GM23338 (cell line): ENCODE measurements around the gene PNLIPRP2. TPM values are rescaled to one million over a fixed set of nuclear protein-coding genes. Genes with fewer than 3 reads are reported as not detected.

Source experiments
- ATAC-seq: fragments of 200-7000 bp; cut with Tn5 transposase; 3 replicates; pipeline ENCODE4 v1.9.1; 2020
- DNase-seq: peaks from one replicate; pipeline ENCODE4 v3.0.0-alpha.2; 2015; ENCODE audit warnings: low spot score
- H2AFZ ChIP-seq: fragments of 200-600 bp; sonication (generic); 2 replicates; pipeline ENCODE4 v1.8.0; 2016; ENCODE audit warnings: antibody characterized with exemption, mild to moderate bottlenecking, moderate library complexity
- H3F3A ChIP-seq: fragments of 200-600 bp; sonication (generic); replicated peaks from 2 replicates; pipeline ENCODE4 v1.8.0; 2017; ENCODE audit warnings: antibody characterized with exemption, mixed run types, low read depth
- H3K27ac ChIP-seq: fragments of 200-600 bp; sonication (generic); 2 replicates; pipeline ENCODE4 v1.6.1; 2016; ENCODE audit warnings: low read depth
- H3K27me3 ChIP-seq: fragments of 200-600 bp; sonication (generic); 2 replicates; pipeline ENCODE4 v1.8.0; 2016; ENCODE audit warnings: mild to moderate bottlenecking, mixed run types, moderate library complexity; ENCODE audit not compliant: insufficient read depth
- H3K36me3 ChIP-seq: fragments of 200-600 bp; sonication (generic); 2 replicates; pipeline ENCODE4 v1.8.0; 2016; ENCODE audit warnings: mild to moderate bottlenecking; ENCODE audit not compliant: insufficient read depth
- H3K4me1 ChIP-seq: fragments of 200-600 bp; sonication (generic); 2 replicates; pipeline ENCODE4 v1.8.0; 2016; ENCODE audit warnings: mild to moderate bottlenecking, moderate library complexity; ENCODE audit not compliant: insufficient read depth
- H3K4me2 ChIP-seq: fragments of 200-600 bp; sonication (generic); 2 replicates; pipeline ENCODE4 v1.7.1; 2017; ENCODE audit warnings: mixed run types
- H3K4me3 ChIP-seq: fragments of 200-600 bp; sonication (generic); 2 replicates; pipeline ENCODE4 v1.6.1; 2016; ENCODE audit warnings: mixed run types
- H3K79me2 ChIP-seq: fragments of 200-600 bp; sonication (generic); replicated peaks from 2 replicates; pipeline ENCODE4 v1.8.0; 2017; ENCODE audit warnings: mild to moderate bottlenecking; ENCODE audit not compliant: insufficient read depth
- H3K9me2 ChIP-seq: fragments of 200-600 bp; sonication (generic); 2 replicates; pipeline ENCODE4 v1.8.0; 2017; ENCODE audit not compliant: insufficient read depth
- H4K20me1 ChIP-seq: fragments of 200-600 bp; sonication (generic); replicated peaks from 2 replicates; pipeline ENCODE4 v1.8.0; 2017; ENCODE audit warnings: mild to moderate bottlenecking; ENCODE audit not compliant: insufficient read depth
- H3K27ac Mint-ChIP-seq: 2 replicates; pipeline ENCODE4 v1.8.0; 2020; ENCODE audit warnings: inconsistent platforms, mild to moderate bottlenecking, moderate library complexity, mixed read lengths
- H3K27me3 Mint-ChIP-seq: 3 replicates; pipeline ENCODE4 v1.8.0; 2022; ENCODE audit warnings: low read depth, mild to moderate bottlenecking, moderate library complexity, mixed read lengths, inconsistent platforms; ENCODE audit not compliant: insufficient read depth, poor library complexity
- H3K36me3 Mint-ChIP-seq: 3 replicates; pipeline ENCODE4 v1.8.0; 2021; ENCODE audit warnings: low read depth, mild to moderate bottlenecking, inconsistent platforms, moderate library complexity, mixed read lengths
- H3K4me1 Mint-ChIP-seq: 3 replicates; pipeline ENCODE4 v1.8.0; 2020; ENCODE audit warnings: mild to moderate bottlenecking, inconsistent platforms, mixed read lengths
- H3K4me3 Mint-ChIP-seq: 3 replicates; pipeline ENCODE4 v1.8.0; 2021; ENCODE audit warnings: moderate library complexity, mild to moderate bottlenecking, inconsistent platforms, mixed read lengths
- H3K9me3 Mint-ChIP-seq: 3 replicates; pipeline ENCODE4 v1.8.0; 2020; ENCODE audit warnings: moderate library complexity, mild to moderate bottlenecking, inconsistent platforms, mixed read lengths
- CREB1 ChIP-seq: fragments of 250-450 bp; sonication (Bioruptor Pico); IDR thresholded peaks from 2 replicates; pipeline ENCODE4 v1.5.0; 2020; ENCODE audit warnings: low read depth, mild to moderate bottlenecking, moderate library complexity
- EZH2 ChIP-seq: fragments of 200-600 bp; sonication (generic); IDR thresholded peaks from one replicate; pipeline ENCODE4 v1.8.0; 2017; ENCODE audit warnings: antibody characterized with exemption, mild to moderate bottlenecking, low read depth; ENCODE audit not compliant: unreplicated experiment
- EZH2phosphoT487 ChIP-seq: fragments of 200-600 bp; sonication (generic); IDR thresholded peaks from one replicate; pipeline ENCODE4 v1.8.1; 2018; ENCODE audit warnings: antibody characterized with exemption; ENCODE audit not compliant: unreplicated experiment
- JUNB ChIP-seq: IDR thresholded peaks from one replicate; pipeline ENCODE4 v1.6.1; 2016; ENCODE audit warnings: antibody characterized with exemption; ENCODE audit not compliant: unreplicated experiment
- NANOG ChIP-seq: IDR thresholded peaks from 2 replicates; pipeline ENCODE4 v1.6.1; 2016; ENCODE audit warnings: antibody characterized with exemption, borderline replicate concordance
- POLR2AphosphoS5 ChIP-seq: IDR thresholded peaks from 2 replicates; pipeline ENCODE4 v1.6.1; 2016; ENCODE audit warnings: antibody characterized with exemption, low read depth
- STAT1 ChIP-seq: IDR thresholded peaks from one replicate; pipeline ENCODE4 v1.6.1; 2016; ENCODE audit warnings: antibody characterized with exemption; ENCODE audit not compliant: unreplicated experiment
- ZNF114 ChIP-seq: fragments of 250-450 bp; sonication (Bioruptor Pico); IDR thresholded peaks from 2 replicates; pipeline ENCODE4 v1.5.0; 2020; ENCODE audit warnings: mild to moderate bottlenecking, moderate library complexity
- ZNF331 ChIP-seq: fragments of 250-450 bp; sonication (Bioruptor Pico); IDR thresholded peaks from 2 replicates; pipeline ENCODE4 v1.5.0; 2020; ENCODE audit warnings: low read depth, mild to moderate bottlenecking, moderate library complexity
- polyA plus RNA-seq: library from polyadenylated mRNA; unstranded; fragments of >200 nt; fragmentation: Nextera tagmentation; extraction: Ambion mirVana; gene quantifications from 2 replicates; pipeline ENCODE4 v1.2.1, GENCODE V29; 2016
- total RNA-seq: library from RNA; depleted of rRNA; stranded (reverse); fragments of >200 nt; shearing (Covaris generic); gene quantifications from 2 replicates; pipeline ENCODE4 v1.2.3, GENCODE V29; 2014
- TF ChIP-seq, protein P1 (sequence below): IDR thresholded peaks from one replicate; pipeline ENCODE4 v1.6.1; 2018; ENCODE audit warnings: antibody characterized with exemption; ENCODE audit not compliant: unreplicated experiment
- TF ChIP-seq, protein P2 (sequence below): fragments of 250-450 bp; sonication (Bioruptor Pico); IDR thresholded peaks from 2 replicates; pipeline ENCODE4 v1.5.0; 2020; ENCODE audit warnings: mild to moderate bottlenecking, moderate library complexity
- TF ChIP-seq, protein P3 (sequence below), 2 experiments: fragments of 200-600 bp in 1 of 2; sonication (generic) in 1 of 2; conservative IDR thresholded peaks; 2 replicates each; pipeline versions ENCODE4 v1.5.1 to v1.6.1; 2016 to 2017; ENCODE audit warnings: antibody characterized with exemption in 2 of 2, low read depth in 2 of 2, mild to moderate bottlenecking in 2 of 2, moderate library complexity in 1 of 2
- TF ChIP-seq, protein P4 (sequence below): IDR thresholded peaks from 2 replicates; pipeline ENCODE4 v1.6.1; 2016; ENCODE audit warnings: antibody characterized with exemption

PNLIPRP2 gene
- total and polyA plus RNA-seq, 2 experiments from 2014 or later = 0.24 TPM; not detected in 1

DNA sequence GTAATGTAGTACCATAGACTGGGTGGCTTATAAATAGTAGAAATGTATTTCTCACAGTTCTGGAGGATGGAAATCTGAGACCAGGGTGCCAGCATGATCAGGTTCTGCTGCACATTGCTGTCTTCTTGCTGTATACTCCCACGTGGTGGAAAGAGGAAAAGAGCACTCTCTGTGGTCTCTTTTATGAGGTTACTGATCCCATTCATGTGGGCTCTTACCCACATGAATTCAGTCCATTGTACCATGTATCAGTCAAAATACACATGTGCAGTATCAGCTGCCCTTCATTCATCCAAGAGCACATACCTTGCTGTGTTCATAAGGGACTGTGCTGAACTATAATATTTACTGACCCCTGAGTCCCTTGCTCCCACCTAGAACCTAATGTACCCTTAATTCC is 17.1 kb downstream of the PNLIPRP2 start:
- TF ChIP-seq EZH2 (no peak), JUNB (no peak), CREB1 (no peak), NANOG (no peak), POLR2AphosphoS5 (no peak), ZNF114 (CRISPR knock-in tag) (no peak), ZNF331 (no peak), STAT1 (no peak), EZH2phosphoT487 (no peak)
- TF ChIP-seq, protein P1, sequence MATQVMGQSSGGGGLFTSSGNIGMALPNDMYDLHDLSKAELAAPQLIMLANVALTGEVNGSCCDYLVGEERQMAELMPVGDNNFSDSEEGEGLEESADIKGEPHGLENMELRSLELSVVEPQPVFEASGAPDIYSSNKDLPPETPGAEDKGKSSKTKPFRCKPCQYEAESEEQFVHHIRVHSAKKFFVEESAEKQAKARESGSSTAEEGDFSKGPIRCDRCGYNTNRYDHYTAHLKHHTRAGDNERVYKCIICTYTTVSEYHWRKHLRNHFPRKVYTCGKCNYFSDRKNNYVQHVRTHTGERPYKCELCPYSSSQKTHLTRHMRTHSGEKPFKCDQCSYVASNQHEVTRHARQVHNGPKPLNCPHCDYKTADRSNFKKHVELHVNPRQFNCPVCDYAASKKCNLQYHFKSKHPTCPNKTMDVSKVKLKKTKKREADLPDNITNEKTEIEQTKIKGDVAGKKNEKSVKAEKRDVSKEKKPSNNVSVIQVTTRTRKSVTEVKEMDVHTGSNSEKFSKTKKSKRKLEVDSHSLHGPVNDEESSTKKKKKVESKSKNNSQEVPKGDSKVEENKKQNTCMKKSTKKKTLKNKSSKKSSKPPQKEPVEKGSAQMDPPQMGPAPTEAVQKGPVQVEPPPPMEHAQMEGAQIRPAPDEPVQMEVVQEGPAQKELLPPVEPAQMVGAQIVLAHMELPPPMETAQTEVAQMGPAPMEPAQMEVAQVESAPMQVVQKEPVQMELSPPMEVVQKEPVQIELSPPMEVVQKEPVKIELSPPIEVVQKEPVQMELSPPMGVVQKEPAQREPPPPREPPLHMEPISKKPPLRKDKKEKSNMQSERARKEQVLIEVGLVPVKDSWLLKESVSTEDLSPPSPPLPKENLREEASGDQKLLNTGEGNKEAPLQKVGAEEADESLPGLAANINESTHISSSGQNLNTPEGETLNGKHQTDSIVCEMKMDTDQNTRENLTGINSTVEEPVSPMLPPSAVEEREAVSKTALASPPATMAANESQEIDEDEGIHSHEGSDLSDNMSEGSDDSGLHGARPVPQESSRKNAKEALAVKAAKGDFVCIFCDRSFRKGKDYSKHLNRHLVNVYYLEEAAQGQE = no peak
- TF ChIP-seq, protein P2, sequence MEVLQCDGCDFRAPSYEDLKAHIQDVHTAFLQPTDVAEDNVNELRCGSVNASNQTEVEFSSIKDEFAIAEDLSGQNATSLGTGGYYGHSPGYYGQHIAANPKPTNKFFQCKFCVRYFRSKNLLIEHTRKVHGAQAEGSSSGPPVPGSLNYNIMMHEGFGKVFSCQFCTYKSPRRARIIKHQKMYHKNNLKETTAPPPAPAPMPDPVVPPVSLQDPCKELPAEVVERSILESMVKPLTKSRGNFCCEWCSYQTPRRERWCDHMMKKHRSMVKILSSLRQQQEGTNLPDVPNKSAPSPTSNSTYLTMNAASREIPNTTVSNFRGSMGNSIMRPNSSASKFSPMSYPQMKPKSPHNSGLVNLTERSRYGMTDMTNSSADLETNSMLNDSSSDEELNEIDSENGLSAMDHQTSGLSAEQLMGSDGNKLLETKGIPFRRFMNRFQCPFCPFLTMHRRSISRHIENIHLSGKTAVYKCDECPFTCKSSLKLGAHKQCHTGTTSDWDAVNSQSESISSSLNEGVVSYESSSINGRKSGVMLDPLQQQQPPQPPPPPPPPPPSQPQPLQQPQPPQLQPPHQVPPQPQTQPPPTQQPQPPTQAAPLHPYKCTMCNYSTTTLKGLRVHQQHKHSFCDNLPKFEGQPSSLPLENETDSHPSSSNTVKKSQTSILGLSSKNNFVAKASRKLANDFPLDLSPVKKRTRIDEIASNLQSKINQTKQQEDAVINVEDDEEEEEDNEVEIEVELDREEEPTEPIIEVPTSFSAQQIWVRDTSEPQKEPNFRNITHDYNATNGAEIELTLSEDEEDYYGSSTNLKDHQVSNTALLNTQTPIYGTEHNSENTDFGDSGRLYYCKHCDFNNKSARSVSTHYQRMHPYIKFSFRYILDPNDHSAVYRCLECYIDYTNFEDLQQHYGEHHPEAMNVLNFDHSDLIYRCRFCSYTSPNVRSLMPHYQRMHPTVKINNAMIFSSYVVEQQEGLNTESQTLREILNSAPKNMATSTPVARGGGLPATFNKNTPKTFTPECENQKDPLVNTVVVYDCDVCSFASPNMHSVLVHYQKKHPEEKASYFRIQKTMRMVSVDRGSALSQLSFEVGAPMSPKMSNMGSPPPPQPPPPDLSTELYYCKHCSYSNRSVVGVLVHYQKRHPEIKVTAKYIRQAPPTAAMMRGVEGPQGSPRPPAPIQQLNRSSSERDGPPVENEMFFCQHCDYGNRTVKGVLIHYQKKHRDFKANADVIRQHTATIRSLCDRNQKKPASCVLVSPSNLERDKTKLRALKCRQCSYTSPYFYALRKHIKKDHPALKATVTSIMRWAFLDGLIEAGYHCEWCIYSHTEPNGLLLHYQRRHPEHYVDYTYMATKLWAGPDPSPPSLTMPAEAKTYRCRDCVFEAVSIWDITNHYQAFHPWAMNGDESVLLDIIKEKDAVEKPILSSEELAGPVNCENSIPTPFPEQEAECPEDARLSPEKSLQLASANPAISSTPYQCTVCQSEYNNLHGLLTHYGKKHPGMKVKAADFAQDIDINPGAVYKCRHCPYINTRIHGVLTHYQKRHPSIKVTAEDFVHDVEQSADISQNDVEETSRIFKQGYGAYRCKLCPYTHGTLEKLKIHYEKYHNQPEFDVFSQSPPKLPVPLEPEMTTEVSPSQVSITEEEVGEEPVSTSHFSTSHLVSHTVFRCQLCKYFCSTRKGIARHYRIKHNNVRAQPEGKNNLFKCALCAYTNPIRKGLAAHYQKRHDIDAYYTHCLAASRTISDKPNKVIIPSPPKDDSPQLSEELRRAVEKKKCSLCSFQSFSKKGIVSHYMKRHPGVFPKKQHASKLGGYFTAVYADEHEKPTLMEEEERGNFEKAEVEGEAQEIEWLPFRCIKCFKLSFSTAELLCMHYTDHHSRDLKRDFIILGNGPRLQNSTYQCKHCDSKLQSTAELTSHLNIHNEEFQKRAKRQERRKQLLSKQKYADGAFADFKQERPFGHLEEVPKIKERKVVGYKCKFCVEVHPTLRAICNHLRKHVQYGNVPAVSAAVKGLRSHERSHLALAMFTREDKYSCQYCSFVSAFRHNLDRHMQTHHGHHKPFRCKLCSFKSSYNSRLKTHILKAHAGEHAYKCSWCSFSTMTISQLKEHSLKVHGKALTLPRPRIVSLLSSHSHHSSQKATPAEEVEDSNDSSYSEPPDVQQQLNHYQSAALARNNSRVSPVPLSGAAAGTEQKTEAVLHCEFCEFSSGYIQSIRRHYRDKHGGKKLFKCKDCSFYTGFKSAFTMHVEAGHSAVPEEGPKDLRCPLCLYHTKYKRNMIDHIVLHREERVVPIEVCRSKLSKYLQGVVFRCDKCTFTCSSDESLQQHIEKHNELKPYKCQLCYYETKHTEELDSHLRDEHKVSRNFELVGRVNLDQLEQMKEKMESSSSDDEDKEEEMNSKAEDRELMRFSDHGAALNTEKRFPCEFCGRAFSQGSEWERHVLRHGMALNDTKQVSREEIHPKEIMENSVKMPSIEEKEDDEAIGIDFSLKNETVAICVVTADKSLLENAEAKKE (CRISPR knock-in tag) = no peak
- TF ChIP-seq, protein P3, sequence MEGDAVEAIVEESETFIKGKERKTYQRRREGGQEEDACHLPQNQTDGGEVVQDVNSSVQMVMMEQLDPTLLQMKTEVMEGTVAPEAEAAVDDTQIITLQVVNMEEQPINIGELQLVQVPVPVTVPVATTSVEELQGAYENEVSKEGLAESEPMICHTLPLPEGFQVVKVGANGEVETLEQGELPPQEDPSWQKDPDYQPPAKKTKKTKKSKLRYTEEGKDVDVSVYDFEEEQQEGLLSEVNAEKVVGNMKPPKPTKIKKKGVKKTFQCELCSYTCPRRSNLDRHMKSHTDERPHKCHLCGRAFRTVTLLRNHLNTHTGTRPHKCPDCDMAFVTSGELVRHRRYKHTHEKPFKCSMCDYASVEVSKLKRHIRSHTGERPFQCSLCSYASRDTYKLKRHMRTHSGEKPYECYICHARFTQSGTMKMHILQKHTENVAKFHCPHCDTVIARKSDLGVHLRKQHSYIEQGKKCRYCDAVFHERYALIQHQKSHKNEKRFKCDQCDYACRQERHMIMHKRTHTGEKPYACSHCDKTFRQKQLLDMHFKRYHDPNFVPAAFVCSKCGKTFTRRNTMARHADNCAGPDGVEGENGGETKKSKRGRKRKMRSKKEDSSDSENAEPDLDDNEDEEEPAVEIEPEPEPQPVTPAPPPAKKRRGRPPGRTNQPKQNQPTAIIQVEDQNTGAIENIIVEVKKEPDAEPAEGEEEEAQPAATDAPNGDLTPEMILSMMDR (conservative IDR thresholded peaks at IDR 0.05; ENCODE audit: low read depth in 2 of 2) = no peak
- TF ChIP-seq, protein P4, sequence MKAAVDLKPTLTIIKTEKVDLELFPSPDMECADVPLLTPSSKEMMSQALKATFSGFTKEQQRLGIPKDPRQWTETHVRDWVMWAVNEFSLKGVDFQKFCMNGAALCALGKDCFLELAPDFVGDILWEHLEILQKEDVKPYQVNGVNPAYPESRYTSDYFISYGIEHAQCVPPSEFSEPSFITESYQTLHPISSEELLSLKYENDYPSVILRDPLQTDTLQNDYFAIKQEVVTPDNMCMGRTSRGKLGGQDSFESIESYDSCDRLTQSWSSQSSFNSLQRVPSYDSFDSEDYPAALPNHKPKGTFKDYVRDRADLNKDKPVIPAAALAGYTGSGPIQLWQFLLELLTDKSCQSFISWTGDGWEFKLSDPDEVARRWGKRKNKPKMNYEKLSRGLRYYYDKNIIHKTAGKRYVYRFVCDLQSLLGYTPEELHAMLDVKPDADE = no peak
- no peaks in the 10 kb centered on the region for H3K4me1 Mint-ChIP-seq
- H3K4me1 ChIP-seq = no peaks in the 10 kb centered on the region
- no peak overlapping the region for H3K4me3 Mint-ChIP-seq
- no peak overlapping the region for H3K27ac ChIP-seq
- no peaks in the 10 kb centered on the region for H3K27me3 Mint-ChIP-seq
- no peak overlapping the region for H3K4me2 ChIP-seq
- no peaks in the 10 kb centered on the region for H3K79me2 ChIP-seq
- H3K9me3 Mint-ChIP-seq = no peaks in the 10 kb centered on the region
- no peak for DNase-seq
- no peak overlapping the region for H3K4me3 ChIP-seq
- no peak overlapping the region for H2AFZ ChIP-seq
- no peaks in the 10 kb centered on the region for H4K20me1 ChIP-seq
- no peak for ATAC-seq
- H3F3A ChIP-seq = 0 out of 2 replicates have a peak, but pooled peaks cover 2% of the 10 kb centered on the region
- H3K36me3 Mint-ChIP-seq = no peaks in the 10 kb centered on the region
- no peaks in the 10 kb centered on the region for H3K27me3 ChIP-seq
- no peaks in the 10 kb centered on the region for H3K36me3 ChIP-seq
- no peak overlapping the region for H3K27ac Mint-ChIP-seq
- H3K9me2 ChIP-seq = no peaks in the 10 kb centered on the region
